GM11168 (cell line): ENCODE results near the gene AMBRA1.

ENCODE experiments used
- in situ Hi-C: fragments of 300-500 bp; cut with MboI; formaldehyde crosslinking; loops from one replicate; pipeline ENCODE4 v1.12.0; 2022; ENCODE audit warnings: low sequenced_read_pairs; ENCODE audit not compliant: unreplicated experiment

The AMBRA1 gene

DNA sequence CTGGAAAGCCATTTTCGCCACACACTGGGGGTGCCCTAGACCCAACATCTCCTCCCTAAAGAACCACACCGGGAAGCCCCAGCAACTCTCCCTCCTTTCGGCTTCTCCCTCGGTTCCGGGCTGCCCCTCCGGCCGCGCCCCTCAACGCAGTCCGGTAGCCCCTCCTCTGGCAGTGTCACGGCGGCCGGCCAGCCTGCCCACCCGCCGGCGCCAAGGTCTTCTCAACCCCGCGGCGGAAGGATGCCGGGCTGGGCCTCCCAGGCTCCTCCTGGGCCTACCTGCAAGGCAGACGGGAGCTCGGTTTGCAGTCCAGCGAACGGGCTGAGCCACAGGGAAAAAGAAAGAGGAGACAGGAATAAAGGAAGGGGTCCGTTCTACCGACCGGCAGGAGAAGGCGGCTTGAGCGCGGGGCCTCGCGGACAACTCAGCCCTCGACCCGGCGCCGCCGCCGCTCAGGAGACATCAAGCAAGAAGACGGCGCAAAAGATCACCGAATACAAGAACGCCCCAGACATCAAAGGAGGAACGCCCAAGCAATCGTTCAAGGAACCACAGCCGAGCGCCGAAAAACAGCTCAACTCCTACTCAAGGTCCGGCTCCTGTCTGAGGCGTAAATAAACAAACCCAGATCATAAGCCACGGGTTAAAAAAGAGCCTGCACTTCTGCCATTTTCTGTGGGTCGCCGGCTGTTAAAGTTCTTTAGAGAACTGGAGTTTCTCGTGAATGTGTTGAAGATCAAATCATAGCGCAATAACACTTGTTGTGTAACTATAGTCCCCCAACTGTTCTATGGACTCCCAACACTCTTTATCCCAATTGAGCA lies at the start of gene AMBRA1:
Gene AMBRA1, minus strand, starts transcription at position 474 of the 824 bp plus-strand sequence. CDS start 45,643 bp downstream, outside the sequence.
- in situ Hi-C loops, result no loop called here

GRCh38 chr11:46643531-46643930 lies 49.7 kb upstream of the AMBRA1 start:
- in situ Hi-C loops, result no loop called here

DNA sequence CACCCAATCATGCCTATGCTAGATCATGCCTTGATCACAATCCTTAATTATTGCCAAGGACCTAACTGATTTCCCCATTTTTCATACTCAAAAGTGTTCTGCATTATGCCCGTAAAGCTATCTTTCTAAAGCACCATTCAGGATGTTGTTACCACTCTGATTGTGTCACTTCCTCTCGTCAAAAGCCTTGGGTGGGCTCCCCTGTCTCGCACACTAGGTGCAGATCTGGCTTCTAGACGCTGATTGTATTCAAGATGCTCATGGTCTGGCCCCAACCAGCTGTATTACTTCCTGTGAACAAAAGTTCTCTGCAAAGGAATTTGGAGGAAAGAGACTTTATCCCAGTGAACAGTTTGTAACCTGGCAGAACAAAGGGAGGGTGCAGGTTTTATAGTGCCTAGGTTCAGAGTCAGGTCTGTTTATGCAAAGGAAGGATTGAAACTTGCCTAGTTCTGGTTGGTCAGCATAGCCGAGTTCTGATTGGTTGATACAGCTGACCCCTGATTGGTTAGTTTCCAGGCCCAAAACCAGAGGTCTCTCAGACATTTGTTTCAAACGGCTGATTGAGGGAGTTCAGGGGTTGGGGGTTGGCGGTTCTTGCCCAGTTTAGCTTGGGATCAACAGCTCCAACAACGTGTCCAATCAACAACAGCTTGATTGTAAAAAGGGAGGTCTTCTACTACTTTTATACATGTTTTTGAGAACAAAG lies 49.0 kb upstream of the AMBRA1 start:
- in situ Hi-C loops, result no loop called here

DNA sequence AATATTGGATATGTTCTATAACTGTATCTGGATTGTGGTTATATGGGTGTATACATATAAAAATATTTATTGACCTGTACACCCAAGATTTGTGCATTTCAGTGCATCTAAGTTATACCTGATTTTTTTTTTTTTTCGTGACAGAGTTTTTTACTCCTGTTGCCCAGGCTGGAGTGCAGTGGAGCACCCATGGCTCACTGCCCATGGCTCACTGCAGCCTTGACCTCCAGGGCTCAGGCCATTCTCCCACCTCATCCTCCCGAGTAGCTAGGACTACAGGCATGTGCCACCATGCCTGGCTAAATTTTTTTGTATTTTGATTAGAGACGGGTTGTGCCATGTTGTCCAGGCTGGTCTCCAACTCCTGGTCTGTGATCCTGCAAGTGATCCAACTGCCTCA lies 47.8 kb upstream of the AMBRA1 start:
- in situ Hi-C loops, result no loop called here

- in situ Hi-C loops, result no loop called here
Measured at GRCh38 chr11:46640036-46640788, 46.4 kb upstream of the AMBRA1 start.

DNA sequence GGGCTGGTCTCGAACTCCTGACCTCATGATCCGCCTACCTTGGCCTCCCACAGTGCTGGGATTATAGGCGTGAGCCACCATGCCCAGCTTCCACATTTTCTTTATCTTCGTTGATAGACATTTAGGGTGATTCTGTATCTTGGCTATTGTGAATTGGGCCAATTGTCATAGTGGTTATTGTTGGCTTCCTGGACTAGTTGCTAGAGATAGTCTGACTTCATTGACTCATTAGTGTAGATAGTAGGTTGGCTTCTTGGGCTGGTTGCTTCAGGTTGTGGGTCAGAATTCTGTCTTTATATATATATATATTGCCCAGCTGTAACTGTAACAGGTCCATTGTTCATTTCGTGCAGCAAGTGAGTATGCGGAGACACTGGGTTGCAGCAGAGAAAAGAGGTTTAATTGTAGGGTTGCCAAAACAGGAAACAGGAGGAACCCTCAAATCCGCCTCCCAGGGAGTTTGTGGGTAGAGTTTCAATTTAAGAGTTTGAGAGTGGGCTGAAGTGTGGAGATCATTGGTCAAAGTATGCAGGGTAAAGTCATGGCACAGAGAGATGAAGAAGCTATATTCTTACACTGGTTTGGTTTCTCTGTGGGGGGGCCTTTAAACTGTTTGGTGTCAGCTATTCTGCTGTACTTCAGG lies 45.5 kb upstream of the AMBRA1 start:
- in situ Hi-C loops, result no loop called here

DNA sequence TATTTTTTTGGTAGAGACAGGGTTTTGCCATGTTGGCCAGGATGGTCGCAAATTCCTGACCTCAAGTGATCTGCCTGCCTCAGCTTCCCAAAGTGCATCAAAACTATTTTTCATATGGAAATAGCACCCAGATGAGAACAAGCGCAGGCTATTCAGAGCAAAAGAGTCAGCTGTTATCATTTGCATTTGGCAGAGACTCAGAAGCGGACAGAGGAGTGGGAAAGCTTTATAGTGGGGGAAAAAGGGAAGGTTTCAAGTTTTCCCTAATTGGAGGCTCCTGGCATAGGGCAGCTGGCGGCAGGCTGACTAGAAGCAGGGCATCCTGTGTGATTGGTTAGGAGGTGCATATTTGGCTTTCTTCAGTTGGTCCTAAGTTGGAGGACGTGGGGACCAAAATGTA lies 43.7 kb upstream of the AMBRA1 start:
- in situ Hi-C loops, result no loop called here

DNA sequence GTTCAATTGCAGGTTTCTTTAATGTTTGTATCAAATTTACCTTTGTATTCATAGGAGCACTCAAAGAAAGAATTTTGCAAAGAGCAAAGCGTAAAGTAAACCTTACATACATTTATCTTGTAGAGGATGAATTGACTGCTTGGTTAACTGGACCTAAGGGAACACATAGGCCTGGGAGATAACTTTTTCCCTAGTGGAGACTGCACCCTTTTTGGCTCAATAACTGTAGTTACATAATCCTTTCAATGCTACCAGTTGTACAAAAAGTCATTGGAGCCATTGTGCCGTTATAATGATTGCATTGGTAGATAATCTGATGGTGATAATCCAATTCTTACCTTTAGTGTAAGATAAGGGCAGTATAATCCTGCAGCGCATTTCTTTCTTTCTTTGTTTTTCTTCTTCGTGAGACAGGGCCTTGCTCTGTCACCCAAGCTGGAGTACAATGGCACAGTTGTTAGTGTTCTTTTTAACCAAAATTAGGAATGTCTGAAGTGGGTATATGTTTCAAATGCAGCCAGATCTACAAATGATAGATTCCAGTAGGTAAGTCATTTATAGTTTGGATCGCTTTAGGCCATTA lies 41.8 kb upstream of the AMBRA1 start:
- in situ Hi-C loops, result no loop called here

DNA sequence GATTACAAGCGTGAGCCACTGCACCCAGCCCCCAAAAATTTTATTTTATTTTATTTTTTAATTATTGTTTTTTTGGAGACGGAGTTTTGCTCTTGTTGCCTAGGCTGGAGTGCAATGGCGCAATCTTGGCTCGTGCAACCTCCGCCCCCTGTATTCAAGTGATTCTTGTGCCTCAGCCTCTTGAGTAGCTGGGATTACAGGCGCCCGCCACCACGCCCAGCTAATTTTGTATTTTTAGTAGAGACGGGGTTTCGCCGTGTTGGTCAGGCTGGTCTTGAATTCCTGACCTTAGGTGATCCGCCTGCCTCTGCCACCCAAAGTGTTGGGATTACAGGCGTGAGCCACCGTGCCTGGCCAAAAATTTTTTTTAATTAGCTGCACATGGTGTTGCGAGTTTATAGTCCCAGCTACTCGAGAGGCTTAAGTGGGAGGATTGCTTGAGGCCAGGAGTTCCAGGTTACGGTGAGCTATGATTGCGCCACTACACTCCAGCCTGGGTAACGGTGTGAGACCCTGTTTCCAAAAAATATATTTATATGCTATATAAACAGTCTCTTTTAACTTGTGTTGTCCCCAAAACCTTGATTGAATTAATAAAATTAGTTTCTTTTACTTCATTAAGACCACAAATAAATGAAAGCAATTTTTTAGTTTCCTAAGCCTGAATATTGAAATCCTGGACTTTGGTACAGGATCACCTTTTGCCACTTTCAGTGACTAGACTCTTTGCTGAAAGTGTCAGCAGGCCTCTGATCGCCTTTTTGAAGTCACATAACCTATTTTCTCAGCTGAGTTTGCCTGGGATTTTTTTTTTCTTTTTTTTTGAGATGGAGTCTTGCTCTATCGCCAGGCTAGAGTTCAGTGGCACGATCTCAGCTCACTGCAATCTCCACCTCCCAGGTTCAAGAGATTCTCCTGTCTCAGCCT lies 39.7 kb upstream of the AMBRA1 start:
- in situ Hi-C loops, result no loop called here

GRCh38 chr11:46632502-46632901 lies 38.7 kb upstream of the AMBRA1 start:
- in situ Hi-C loops, result no loop called here

- in situ Hi-C loops, result no loop called here
Measured at GRCh38 chr11:46631676-46632075, 37.9 kb upstream of the AMBRA1 start.

DNA sequence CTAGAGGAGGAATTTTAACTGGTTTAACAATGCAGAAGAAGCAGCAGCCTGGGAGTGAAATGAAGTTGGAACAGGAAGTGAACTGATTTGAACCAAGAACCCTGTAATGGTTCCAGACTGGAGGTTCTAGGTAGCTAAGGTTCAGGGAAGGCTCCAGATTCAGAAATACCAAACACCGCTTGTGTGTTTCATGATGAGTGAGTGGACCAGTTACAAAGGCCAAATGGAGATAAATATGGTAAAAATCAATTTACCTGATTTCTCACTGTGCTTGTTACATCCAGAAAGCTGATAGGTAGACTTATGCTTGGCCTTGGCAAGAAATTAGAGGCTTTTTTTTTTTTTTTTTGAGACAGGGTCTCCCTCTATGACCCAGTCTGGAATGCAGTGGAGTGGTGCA lies 36.4 kb upstream of the AMBRA1 start:
- in situ Hi-C loops, result no loop called here

- in situ Hi-C loops, result no loop called here
Measured at GRCh38 chr11:46628961-46629360, 35.1 kb upstream of the AMBRA1 start.

DNA sequence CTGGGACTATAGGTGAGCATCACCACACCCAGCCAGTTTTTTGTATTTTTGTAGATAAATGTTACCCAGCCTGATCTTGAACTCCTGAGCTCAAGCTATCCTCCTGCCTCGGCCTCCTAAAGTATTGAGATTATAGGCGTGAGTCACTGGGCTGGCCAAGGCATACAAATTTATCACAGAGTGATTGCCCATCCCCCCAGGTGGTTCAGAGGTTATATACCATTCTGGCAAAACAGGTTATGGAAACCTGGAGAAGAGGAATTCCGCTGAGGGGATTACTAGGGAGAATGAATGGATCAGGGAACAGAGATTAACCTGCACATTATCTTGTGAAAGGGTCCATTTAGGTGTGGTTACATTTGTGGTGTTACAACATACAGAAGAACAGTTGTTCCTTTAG lies 31.6 kb upstream of the AMBRA1 start:
- in situ Hi-C loops, result no loop called here

GRCh38 chr11:46618837-46619236 lies 25.0 kb upstream of the AMBRA1 start:
- in situ Hi-C loops, result no loop called here

DNA sequence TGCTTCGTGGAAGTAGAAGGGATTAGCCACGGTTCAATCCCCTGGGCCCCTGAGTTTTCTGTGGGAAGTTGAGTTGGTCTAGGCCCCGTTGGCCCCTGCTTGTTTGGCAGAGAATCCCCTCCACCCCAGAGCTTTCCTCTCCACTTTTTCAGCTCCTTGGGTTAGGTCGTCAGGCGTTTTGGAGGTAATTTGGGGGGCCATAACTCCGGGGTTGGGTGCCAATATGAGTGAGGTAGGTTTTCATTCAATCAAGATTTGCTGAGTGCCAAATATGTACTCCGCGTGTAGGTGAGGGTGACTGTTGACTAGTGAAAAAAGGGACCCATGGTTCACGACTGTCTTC lies 24.1 kb upstream of the AMBRA1 start:
- in situ Hi-C loops, result no loop called here

DNA sequence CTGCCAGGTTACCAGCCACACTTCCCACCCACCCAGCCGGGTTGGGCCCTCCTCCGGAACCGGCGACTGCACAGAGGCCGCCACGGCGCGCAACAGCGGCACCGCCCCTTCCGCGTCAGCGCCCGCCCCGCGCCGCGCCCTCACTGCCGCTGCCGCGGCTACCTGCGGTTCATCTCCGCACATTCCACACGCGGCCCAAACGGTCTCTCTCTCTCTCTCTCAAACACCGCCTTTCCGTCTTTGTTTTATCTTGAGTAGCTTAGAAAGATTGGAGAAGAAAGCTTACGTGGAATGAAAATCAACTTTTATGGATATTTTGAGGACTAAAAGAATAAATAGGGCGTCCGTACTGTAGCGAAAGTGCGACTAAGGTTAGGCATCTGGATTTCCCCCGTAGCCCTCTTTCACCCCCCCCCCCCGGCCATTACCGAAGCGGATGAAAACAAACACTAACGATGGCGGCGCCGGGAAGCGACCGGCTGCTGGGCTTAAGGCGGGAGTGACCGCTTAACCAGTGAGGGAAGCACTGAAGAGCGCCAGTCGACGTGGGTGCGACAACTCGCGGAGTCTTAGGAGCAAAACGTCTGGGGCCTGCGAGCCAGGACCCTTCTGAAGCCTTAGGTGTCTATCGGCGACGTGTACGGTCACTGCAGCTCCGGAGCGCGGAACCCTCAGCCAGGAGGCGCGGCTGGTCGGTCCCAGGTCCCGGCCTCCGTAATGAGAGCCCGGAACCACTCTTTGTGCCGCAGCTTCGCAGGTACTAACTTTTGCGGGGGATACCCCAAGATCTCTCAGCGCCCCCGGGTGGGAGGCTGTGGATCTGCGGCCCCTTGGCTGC lies 23.5 kb upstream of the AMBRA1 start, which contains the start of the genes ATG13 and HARBI1:
Gene ATG13, plus strand, starts transcription at position 420 of the 838 bp plus-strand sequence. CDS start 26,739 bp downstream, outside the sequence.
Gene HARBI1, minus strand, starts transcription at position 94 of the 838 bp plus-strand sequence. CDS start 990 bp downstream, outside the sequence.
- in situ Hi-C loops, result no loop called here

DNA sequence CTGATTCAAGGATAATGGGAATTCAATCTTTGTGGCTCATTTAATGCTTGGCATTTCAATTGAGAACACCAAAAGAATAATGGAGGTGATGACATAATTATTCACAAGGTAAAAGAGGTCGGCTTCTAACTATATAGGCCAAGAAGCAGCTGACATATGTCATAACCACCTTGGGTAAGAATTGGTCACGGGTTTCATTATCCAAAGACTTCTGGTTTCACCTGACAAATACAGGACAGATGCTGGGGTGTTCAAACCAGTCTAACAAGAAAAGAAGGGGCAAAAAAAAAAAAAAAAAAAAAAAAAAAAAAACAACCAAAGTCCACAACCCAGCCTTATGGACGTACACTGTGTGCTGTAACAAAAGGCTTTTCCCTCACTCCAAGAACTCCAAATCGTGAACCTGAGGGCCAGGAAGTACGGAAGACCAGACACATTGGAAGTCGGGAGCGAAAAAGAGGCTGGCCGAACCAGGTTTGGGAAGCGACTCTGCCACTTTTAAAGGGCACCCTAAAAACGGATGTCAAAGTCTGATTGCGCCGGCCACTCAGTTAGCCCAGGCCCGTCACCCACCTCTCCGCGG lies 22.8 kb upstream of the AMBRA1 start:
- in situ Hi-C loops, result no loop called here
